GM18909 (cell line): ENCODE measurements around the gene TMEM45A.
"Not testable (repeated sequence)": the region's sequence is repeated elsewhere in the genome, so short reads cannot be mapped to it uniquely, and the experiment has no call there.

Experiments used
- ATAC-seq: cut with Tn5 transposase; IDR thresholded peaks from one replicate; pipeline ENCODE4 v1.9.1; 2021; ENCODE audit warnings: mild to moderate bottlenecking; ENCODE audit not compliant: unreplicated experiment, poor library complexity

TMEM45A gene

DNA sequence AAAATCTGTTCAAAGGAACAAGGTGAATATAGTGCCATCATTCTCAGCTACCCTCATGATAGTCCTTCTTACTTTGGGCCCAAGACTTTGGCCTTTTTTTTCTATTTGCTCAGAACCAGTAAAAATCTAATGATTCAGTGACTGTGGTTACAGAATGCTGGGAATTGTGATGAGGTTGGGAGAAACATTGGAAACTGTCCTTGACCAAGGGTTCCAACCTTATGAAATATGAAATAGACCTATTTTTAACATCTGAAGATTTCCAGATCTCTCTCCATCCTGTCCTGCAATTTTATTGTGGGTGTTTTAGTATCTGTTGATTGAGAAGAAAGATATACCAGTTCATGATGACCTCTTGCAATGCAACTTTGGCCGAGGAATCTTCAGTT is 34.9 kb downstream of the TMEM45A start:
- ATAC-seq = no peak

DNA sequence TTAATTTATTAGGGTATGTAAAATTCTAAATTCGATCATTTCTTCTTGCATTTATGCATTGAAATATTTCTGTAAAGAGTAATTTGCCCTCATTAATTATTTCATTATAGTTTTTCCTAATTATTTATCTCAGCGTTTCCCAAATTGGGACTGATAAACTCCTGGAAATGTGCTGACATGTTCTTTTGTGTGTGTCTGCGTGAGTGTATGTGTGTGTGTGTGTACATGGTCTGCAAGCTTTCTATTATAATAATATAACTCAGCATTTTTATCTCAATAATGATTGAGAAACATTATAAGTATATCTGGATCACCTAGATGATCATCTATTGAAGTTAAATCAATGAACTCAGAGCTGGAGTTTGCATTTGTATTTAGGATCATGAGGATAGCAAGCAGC is 38.7 kb downstream of the TMEM45A start:
- no peak for ATAC-seq

DNA sequence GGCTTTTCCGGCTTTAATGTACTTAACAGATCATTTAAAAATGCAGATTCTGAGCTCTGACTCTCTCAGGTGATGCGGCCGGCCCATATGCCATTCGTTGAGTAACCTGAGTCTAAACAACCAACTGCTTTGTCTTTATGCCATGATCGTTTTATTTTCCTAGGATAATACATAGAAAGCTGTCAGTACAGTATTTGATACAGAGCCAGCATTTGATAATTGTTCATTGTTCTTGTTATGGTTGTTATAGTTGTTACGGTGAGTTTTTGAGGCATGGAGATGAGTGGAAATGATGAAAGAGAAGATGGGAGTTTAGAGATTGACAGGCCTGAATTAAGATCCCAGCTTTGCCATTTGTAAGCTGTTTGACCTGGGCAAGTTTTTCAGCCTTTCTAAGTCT is 40.0 kb downstream of the TMEM45A start:
- ATAC-seq = no peak

DNA sequence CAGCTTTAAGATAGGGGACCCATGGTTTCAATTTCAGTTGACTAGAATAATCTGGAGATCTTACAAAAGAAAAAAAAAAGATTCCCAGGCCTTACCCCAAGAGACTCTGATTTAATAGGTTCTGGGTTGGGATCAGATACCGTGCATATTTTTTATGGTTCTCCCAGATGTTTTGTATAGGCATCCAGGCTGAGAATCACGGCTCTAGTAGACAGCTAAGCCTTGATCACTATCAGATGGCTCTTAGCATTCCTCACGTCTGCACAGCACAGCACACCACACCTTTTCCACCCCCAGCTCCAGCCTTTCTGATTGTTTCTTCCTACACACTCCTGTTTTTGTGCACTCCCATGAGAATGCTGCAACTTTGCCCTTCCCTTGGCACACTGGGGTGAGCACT is 40.8 kb downstream of the TMEM45A start:
- ATAC-seq = no peak

DNA sequence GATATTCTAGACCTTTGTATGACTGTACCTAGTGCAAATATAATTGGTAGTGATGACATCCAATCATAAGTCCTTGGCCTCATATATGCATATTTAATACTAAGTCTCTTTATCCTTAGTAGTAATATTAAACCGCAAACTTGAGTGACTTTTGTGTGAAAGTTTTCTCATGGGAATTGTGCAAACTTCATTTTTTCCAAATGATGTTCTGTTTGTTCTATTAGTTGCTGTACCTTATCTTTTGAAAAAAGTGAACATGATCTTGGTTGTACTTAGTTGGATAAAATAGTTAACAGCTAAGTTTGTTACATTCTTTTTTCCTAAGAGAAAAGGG is 43.2 kb downstream of the TMEM45A start:
- ATAC-seq = no peak

DNA sequence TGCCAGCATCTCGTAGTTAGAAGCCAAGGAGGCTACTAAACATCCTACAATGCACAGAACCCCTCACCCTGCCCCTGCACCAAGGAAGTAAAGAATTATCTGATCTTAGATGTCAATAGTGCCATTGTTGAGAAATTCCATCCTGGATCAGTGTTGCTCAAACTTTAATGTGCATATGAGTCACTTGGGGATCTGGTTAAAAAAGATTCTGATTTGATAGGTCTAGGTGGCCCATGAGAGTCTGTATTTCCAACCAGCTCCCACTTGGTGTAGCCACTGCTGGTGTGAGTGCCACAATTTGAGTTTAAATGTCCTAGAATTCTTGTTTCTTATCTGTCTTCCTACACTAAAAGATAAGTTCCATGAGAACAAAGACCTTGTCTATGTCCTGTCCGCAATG is 43.7 kb downstream of the TMEM45A start:
- no peak for ATAC-seq

DNA sequence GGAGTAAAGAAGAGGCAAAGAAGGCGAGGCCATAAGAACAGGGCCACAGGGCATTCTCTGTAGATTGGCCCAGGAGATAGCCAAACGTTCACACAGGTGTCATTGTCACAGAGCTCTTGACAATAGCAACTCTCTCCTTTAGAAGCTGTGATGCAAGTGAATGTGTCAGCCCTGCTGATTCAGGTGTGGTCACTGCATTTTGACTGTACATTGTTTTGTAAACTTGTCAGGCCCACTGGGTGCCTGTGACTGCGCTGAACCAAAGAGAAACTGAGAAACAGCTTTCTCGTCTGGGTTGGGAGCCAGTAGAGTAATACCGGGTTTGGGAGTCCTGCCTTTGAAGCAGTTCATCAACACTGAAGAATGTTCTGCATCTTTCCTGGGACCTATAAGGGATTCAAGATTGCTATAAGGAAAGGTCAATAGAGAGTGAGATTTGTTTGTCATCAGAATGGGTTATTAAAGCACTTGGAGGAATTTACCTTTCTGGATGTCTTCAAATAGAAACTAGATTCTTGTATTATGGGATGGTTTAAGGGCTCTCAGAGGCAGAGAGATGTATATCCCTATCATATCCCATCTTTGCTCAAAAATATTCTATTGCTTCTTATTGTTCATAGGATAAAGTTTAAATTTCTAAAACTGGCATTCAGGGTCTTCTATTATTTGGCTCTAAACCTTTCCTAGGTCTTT is 45.4 kb downstream of the TMEM45A start:
- ATAC-seq = no peak

DNA sequence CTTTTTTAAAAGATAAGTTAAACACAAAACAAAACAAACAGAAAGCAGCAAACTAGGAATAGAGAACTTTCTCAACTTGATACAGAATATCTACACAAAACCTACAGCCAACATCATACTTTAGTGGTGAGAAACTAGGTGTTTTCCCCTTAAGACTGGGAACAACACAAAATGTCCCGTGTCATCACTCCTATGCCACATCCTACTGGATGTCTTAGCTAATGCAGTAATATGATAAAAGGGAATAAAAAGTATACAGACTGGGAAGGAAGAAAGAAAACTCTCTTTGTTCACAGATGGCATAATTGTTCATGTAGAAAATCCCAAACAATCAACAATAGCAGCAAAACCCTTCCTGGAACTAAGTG is 45.9 kb downstream of the TMEM45A start:
- ATAC-seq = no peak

DNA sequence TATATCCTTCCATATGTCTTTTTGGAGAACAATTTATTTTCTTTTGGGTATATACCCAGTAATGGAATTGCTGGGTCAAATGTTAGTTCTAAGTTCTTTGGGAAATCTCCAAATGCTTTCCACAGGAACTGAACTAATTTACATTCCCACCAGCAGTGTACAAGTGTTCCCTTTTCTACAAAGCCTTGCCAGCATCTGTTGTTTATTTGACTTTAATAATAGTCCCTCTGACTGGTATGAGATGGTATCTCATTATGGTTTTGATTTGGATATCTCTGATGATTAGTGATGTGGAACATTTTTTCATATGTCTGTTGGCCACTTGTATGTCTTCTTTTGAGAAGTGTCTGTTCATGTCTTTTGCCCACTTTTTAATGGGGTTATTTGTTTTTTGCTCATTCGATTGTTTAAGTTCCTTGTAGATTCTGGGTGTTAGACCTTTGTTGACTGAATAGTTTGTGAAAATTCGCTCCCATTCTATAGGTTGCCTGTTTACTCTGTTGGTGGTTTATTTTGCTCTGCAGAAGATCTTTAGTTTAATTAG is 48.4 kb downstream of the TMEM45A start:
- ATAC-seq = no peak

DNA sequence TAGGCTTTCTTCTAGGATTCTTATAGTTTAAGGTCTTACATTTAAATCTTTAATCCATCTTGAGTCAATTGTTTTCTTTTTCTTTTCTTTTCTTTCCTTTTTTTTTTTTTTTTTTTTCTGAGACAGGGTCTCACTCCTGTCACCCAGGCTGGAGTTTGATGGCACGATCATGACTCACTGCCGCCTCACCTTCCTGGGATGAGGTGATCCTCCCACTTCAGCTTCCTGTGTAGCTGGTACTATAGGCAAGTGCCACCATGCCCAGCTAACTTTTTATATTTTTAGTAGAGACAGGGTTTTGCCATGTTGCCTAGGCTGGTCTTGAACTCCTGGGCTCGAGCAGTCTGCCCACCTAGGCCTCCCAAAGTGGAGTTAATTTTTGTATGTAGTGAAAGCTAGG is 49.0 kb downstream of the TMEM45A start:
- ATAC-seq = not testable (repeated sequence)

DNA sequence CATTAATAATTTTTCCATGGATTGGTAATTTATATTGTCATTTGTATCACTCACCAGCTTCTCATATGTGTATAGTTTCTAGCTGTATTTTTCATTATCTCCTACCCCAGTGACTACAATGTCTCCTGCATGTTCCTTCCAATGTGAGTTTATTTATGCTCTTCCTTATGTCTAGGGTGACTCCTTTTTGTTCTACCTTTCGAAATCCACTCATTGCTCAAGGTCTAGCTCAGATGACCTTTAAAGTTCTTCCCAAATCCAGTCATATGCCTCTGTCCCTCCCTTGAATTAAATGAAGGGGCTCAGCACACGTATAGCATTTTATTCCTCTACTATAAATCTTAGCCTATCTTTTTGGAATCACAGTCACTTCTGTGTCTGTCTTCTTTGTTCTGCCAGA is 53.0 kb downstream of the TMEM45A start:
- ATAC-seq = no peak

DNA sequence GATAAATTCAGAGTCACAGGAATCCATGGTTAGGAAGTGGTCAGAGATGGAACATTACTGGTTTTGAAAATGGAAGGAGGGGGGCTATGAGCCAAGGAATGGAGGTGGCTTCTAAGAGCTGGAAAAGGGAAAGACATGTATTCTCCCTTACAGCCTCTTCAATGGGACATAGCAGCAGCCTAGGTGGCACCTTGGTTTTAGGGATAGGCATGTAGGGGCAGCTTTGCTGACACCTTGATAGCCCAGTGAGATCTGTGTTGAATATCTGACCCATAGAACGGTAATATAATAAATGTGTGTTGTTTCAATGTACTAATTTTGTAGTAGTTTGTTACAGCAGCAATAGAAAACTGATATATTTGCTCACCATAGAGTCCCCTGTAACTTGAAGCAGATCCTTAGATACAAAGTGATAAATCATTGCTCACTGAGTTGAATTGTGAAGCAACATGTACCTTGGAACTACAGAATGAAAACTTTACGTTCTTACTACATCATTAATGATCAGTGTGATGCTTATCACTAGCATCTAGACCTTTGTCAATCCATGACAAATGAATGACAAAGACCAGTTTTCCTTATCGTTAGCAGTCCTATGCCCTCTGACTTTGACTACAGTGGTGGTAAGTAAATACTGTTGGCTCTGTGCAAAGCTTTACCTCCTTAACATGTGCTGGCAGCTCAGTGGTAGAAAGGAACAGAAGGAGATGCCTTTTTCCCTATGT is 53.8 kb downstream of the TMEM45A start:
- ATAC-seq = no peak

DNA sequence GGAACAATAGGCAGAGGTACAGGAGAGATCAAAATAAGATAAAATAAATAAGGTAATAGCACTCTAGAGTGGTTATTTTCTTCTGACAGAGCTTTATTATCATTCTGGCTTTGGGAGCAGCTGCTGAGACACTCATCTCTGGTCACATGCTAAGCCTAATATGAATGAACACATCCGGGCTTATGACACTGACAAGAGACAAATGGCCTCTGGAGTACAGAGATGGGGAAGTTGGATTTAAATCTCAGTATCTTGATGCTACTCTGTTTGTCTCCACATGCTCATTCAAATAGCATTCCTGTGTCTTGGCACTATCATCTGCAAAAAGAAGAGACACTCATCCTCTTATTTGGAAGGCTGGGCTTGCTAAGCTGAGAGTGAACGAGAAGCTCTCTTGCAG is 55.6 kb downstream of the TMEM45A start:
- ATAC-seq = no peak

DNA sequence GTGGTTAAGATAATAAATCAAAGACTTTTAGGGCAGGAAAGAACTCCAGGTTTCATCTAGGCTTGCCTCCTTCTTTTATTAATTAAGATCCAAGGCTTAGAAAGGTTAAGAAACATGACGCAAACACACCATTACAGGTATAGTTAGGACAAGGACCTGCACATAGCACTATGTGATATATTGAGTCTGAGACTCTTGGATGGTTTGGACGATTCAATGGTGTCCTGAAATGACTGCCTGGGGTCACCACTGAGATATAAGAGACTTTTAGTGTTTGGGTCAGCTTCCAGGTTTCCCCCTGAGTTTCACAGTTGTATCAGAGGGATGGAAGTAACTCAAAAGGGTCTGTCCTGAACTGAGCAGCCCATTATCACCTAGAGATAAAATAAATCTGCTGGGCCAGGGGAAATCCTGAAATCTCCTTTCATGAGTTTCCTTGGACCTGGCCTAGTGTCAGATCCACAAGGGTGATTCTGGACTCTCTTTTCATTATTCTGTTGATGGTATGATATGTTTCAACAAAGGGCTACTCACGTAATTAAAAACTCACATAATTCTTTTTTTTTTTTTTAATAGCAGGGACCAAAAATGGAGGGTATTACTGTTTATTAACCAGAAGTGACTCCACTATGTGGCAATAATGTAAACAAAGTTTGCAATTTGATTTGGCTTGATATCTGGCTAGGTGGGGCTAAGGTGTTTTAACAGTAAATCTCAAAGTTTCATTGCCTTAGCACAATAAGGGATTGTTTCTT is 61.4 kb downstream of the TMEM45A start:
- ATAC-seq = no peak

DNA sequence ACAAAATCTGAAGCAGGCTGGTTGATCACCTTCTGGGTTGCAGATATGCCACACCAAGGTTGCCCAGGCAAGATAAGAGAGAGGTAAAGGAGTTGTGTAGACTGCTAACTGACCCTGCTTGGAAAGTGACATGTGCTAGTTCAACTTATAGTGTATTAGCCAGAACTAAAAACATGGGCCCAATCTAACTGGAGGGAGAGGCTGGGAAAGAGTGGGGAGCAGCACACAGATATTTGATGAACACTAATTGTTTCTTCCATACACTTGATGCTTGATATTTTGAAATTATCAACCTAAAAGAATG is 61.9 kb downstream of the TMEM45A start:
- ATAC-seq = no peak

DNA sequence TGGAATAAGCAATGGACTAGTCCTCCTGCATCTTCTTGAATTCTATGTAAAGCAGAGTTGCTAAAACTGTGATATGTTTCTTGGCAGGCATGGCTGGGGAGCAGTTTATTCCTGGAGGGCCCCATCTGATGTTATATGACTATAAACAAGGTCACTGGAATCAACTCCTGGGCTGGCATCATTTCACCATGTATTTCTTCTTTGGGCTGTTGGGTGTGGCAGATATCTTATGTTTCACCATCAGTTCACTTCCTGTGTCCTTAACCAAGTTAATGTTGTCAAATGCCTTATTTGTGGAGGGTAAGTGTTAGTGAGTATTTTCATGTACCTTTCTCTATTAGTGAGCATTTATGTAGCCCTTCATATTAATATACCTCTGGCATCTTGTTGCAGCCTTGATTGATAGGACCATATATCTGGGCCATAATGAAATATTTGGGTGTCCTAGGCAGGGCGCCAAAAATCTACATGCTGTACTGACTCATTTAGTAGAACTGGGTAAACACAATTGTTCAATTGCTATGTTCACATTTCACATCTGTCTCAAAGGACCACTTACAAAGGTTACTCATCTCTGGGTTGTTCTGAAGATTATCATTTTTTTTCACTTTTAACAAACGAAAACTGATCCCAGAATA is 64.4 kb downstream of the TMEM45A start:
- ATAC-seq = no peak

DNA sequence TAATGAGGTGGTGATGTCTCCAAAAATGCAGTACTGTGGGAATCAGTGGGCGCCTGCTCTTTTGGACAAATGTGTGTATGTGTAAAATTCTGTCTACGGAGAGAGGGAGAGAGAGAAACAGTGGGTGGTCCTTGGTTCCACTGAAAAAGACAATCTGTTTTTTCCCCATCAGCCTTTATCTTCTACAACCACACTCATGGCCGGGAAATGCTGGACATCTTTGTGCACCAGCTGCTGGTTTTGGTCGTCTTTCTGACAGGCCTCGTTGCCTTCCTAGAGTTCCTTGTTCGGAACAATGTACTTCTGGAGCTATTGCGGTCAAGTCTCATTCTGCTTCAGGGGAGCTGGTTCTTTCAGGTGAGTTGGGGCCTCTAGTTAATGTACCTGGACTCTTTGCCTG is 65.8 kb downstream of the TMEM45A start:
- no peak for ATAC-seq

DNA sequence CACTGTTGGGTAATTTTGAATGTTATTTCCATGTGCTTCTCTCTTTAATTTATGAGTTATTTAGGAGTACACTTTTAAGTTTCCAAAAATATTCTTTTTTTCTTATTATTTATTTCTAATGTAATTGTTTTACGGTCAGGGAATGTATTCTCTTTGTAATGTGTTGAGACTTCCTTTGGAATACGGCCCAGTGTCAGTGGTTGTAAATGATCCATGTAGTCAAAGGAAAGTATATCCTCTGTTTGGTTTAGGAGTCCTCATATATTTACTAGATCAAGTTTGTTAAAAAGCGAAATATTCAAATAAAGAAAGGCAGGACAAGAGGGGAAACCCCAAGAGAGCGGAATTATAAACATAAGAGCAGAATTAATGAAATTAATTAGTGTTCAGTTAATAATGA is 68.0 kb downstream of the TMEM45A start:
- ATAC-seq = no peak

DNA sequence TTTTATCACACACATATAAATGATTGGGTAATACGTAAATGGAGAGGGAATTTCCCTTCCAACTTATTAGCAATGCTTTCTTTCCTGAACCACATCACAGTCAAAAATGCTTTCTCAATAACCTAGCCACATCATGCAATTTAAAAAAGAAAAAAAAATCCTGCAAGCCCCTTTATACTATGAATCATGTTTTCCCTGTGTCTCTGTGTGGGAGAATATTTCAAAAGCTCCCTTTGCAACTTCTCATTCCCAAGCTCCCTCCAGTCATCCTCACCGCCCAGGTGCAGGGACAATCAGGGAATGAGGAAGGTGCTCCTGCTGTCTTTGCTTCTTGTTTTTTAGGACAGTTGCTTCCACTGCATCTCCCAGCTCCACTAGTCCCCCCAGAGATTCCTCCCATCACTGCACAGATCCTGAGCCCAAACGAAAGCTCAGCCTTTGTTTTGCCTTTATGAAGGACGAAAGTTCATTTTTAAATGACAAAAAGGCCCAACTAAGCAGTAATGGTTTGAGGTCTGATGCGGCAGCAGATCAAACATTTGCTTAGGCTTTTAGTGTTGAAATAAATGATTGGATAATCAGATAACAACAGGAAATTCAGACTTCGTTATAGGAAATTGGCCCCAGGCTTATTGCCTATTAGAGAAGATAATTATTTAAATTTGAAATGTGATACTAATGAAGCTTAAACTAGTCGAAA is 69.2 kb downstream of the TMEM45A start:
- no peak for ATAC-seq

DNA sequence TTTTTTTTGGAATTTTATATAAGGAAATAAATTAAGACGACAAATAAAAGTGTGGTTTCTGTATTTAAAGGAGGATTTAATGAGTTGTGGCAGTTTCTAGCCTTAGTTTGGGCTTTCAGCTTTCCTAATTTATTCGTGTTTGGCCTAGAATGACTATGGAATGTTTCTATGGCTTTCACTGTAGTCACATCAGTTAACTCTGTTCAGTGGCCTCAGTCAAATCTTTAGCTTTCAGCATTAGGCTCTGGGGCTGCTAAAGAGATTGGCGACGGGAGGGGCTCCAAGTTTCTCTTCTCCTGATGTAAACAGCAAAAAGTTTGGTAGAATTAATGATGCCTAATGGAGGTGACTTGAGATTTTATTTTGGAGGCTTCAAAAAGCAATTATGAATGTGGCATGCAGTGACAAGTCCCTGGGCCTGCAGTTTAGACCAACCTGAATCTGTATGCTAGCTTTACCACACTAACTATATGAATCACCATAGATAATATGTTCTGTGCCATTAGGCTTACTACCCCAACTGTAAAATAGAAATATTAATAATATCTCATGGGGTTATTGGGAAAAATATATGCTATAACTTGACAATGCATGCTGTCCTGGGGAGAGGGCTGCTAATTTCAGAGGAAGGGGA is 69.9 kb downstream of the TMEM45A start:
- no peak for ATAC-seq
